PC-3 (cell line): ENCODE measurements around the gene SSMEM1.

Experiments used
- EZH2 ChIP-seq: fragments of 300-600 bp; sonication (generic); IDR thresholded peaks from one replicate; pipeline ENCODE4 v1.6.1; 2017; ENCODE audit warnings: antibody characterized with exemption, mild to moderate bottlenecking, low read length; ENCODE audit not compliant: unreplicated experiment
- TF ChIP-seq, protein P1 (sequence below): fragments of 300-600 bp; sonication (generic); conservative IDR thresholded peaks from 2 replicates; pipeline ENCODE4 v1.5.1; 2017; ENCODE audit warnings: antibody characterized with exemption, low read depth, mild to moderate bottlenecking, low read length

DNA sequence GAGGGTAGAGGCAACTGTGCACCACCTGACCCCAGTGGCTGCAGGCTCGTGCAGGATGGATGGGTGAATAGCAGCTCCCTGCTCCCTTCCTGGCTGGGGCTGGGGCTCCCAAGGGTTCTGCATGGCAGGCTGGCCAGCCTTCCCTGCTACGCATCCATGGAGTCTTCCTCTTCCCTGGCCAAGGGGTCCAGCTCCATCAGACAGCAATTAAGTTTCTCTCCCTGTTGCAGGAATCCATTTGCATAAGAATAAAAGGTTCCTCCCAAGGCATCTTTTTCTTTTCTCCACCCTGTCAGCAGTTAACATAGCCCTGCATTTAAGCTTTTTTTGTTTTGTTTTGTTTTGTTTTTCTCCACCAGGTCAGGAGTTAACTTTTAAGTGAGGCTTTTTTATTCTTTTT lies 49.0 kb downstream of the SSMEM1 start:
- TF ChIP-seq, protein P1, sequence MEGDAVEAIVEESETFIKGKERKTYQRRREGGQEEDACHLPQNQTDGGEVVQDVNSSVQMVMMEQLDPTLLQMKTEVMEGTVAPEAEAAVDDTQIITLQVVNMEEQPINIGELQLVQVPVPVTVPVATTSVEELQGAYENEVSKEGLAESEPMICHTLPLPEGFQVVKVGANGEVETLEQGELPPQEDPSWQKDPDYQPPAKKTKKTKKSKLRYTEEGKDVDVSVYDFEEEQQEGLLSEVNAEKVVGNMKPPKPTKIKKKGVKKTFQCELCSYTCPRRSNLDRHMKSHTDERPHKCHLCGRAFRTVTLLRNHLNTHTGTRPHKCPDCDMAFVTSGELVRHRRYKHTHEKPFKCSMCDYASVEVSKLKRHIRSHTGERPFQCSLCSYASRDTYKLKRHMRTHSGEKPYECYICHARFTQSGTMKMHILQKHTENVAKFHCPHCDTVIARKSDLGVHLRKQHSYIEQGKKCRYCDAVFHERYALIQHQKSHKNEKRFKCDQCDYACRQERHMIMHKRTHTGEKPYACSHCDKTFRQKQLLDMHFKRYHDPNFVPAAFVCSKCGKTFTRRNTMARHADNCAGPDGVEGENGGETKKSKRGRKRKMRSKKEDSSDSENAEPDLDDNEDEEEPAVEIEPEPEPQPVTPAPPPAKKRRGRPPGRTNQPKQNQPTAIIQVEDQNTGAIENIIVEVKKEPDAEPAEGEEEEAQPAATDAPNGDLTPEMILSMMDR = no peak
- TF ChIP-seq EZH2 = no peak
